Measurements from ENCODE around the gene AJM1. TPM values are rescaled to one million over a fixed set of nuclear protein-coding genes. Genes with fewer than 3 reads are reported as not detected.
"Not testable (repeated sequence)": the region's sequence is repeated elsewhere in the genome, so short reads cannot be mapped to it uniquely, and the experiment has no call there.

The AJM1 gene
- total RNA-seq, 1 experiment from 2014 or later = 3.6 TPM

DNA sequence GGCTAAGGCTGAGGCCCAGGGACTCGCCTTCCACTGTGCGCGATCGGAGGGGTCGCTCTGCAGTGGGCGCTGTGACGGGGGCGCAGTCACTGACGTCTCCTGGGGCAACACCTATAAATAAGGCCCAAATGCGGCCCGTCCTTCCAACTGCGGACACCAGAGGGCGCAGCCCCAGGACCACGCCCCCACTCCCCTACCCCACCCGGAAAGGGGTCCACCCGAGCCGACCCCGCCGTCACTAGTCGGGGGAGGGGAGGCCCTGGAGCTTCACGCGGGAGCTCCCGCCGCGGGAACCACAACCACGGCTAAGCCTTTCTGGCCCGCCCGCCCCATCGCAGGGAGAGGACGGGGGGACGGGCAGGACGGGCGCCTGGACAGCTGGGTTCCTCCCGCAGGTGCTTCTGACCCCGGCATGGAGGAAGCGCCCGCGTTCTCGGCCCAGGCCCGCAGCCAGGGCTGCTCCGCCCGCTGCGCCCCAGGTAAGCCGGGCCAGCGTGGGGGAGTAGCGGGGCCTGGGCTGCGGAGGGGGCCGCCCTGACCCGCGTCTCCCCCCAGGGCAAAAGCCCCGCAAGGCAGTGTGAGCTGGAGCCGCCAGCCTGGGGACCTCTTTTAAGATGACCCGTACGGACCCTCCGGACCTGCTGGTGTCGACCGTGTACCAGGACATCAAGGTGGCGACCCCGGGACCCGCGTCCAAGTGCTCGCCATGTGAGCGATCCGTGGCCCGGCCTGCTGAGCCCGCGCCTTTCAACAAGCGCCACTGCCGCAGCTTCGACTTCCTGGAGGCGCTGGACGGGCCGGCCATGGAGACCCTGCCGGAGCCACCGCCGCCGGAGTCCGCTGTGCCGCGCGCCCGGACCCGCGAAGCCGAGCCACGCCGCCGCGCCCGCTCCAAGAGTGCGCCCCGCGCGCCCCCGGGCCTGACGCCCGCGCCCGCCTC lies 1.8 kb downstream of the AJM1 start:
- DNase-seq = peak; percentile 73 to 82
- H3K9me3 ChIP-seq; H3K9me3 Mint-ChIP-seq (ENCODE audit: unreplicated experiment); H3K27me3 Mint-ChIP-seq (ENCODE audit: insufficient read depth, unreplicated experiment); BruUV-seq (replicated peaks); H3K27me3 ChIP-seq (replicated peaks; ENCODE audit: control insufficient read depth, insufficient read depth, low read length); H3K36me3 ChIP-seq (ENCODE audit: control insufficient read depth, insufficient read depth, low read length); H3K4me1 Mint-ChIP-seq (ENCODE audit: low read depth, unreplicated experiment); POLR2A ChIA-PET: not testable (repeated sequence)
- TF ChIP-seq, protein P1, sequence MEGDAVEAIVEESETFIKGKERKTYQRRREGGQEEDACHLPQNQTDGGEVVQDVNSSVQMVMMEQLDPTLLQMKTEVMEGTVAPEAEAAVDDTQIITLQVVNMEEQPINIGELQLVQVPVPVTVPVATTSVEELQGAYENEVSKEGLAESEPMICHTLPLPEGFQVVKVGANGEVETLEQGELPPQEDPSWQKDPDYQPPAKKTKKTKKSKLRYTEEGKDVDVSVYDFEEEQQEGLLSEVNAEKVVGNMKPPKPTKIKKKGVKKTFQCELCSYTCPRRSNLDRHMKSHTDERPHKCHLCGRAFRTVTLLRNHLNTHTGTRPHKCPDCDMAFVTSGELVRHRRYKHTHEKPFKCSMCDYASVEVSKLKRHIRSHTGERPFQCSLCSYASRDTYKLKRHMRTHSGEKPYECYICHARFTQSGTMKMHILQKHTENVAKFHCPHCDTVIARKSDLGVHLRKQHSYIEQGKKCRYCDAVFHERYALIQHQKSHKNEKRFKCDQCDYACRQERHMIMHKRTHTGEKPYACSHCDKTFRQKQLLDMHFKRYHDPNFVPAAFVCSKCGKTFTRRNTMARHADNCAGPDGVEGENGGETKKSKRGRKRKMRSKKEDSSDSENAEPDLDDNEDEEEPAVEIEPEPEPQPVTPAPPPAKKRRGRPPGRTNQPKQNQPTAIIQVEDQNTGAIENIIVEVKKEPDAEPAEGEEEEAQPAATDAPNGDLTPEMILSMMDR (IDR thresholded peaks at IDR 0.05; ENCODE audit: insufficient read depth in 1 of 2, low read depth in 1 of 2, low read length in 1 of 2, severe bottlenecking in 1 of 2, unreplicated experiment in 1 of 2) = peak; percentile 58 to 93
- Histone ChIP-seq H3K4me1 (peaks cover 25% of the 10 kb centered on the region), H3K4me3 (ENCODE audit: low read depth, low read length) (peak overlapping the region; percentile 51)
- H3K4me3 Mint-ChIP-seq (ENCODE audit: unreplicated experiment) = peak overlapping the region; percentile 70
- CTCF ChIA-PET = interaction anchor here (0.5 to 1.4 kb wide), 3 partner anchors 36 to 190 kb away, joined by 4 to 8 read pairs (median 4); partner anchors contain the start of gene RABL6
- peak overlapping the region; percentile 50 for H3K27ac Mint-ChIP-seq (ENCODE audit: unreplicated experiment)
- intact Hi-C loops (cut with micrococcal nuclease; ENCODE audit: unreplicated experiment) = loop anchor here (2.0 to 10.0 kb wide), 3 partner anchors 57 to 191 kb away; partner anchors contain the start of genes C8G and FBXW5
- peaks cover 76% of the 10 kb centered on the region for H3K36me3 Mint-ChIP-seq (ENCODE audit: insufficient read depth, unreplicated experiment)

DNA sequence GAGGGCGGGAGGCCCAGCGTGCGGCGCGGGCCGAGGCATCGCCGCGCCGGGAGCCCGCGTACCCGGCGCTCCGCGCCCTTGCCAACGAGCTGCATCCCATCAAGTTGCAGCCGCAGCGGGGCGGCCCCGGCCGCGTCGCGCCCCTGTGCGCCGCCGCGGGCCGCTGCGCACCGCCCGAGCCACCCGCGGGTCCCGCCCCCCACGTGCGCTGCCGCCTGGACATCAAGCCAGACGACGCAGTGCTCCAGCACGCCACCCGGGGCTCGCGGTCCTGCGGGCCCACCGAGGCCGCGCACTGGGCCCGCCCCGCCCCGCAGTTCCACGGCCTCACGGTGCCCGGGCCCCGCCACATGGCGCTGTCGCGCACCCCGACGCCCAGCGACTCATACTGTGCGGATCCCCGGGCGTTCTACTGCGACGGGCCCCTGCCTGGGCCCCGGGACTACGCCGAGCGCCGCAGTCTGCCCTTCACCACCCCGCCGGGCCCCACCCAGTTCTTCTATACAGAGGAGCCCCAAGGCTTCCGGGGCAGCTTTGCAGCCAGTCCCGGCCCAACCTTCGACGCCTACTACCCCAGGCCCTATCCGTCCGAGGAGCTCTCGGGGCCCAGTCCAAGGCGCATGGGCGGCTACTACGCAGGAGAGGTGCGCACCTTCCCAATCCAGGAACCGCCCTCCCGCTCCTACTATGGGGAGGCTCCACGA lies 2.6 kb downstream of the AJM1 start:
- Mint-ChIP-seq H3K36me3 (ENCODE audit: insufficient read depth, unreplicated experiment) (peaks cover 76% of the 10 kb centered on the region), H3K27me3 (ENCODE audit: insufficient read depth, unreplicated experiment) (no peaks in the 10 kb centered on the region), H3K9me3 (ENCODE audit: unreplicated experiment) (no peaks in the 10 kb centered on the region), H3K4me3 (ENCODE audit: unreplicated experiment) (peak overlapping the region; percentile 33), H3K4me1 (ENCODE audit: low read depth, unreplicated experiment) (peaks cover 5% of the 10 kb centered on the region), H3K27ac (ENCODE audit: unreplicated experiment) (no peak overlapping the region)
- no peaks in the 10 kb centered on the region for H3K36me3 ChIP-seq (ENCODE audit: control insufficient read depth, insufficient read depth, low read length)
- TF ChIP-seq, protein P1 (IDR thresholded peaks at IDR 0.05; ENCODE audit: insufficient read depth in 1 of 2, low read depth in 1 of 2, low read length in 1 of 2, severe bottlenecking in 1 of 2, unreplicated experiment in 1 of 2) = no peak
- no peaks in the 10 kb centered on the region for H3K9me3 ChIP-seq
- POLR2A ChIA-PET = no interaction called here
- DNase-seq = peak in 1 of 2 experiments; percentile 45
- H3K27me3 ChIP-seq (replicated peaks; ENCODE audit: control insufficient read depth, insufficient read depth, low read length) = no peaks in the 10 kb centered on the region
- CTCF ChIA-PET = interaction anchor here (1.4 kb wide), 1 partner anchor 190 kb away, joined by 8 read pairs; no protein-coding TSS in a partner anchor
- peak overlapping the region; percentile 18 for H3K4me3 ChIP-seq (ENCODE audit: low read depth, low read length)
- intact Hi-C loops (cut with micrococcal nuclease; ENCODE audit: unreplicated experiment) = loop anchor here (5.0 to 10.0 kb wide), 2 partner anchors 38 to 100 kb away; partner anchors contain the start of genes C8G, FBXW5 and RABL6
- BruUV-seq (replicated peaks) = no TSS peak
- H3K4me1 ChIP-seq = peaks cover 28% of the 10 kb centered on the region
